ENCODE results near the gene PLCG2. TPM values are rescaled to one million over a fixed set of nuclear protein-coding genes. Genes with fewer than 3 reads are reported as not detected.

Gene PLCG2
- total and polyA plus RNA-seq, 7 donors: 1.6 to 24.8 (median 3.6) TPM

GRCh38 chr16:81896902-81897301 lies 117.8 kb downstream of the PLCG2 start:
- no peaks in the 10 kb centered on the region for H3K27me3 ChIP-seq
- no peaks in the 10 kb centered on the region for H3K9me3 ChIP-seq
- H3K4me1 ChIP-seq: no peaks in the 10 kb centered on the region
- no peak overlapping the region for H3K4me3 ChIP-seq
- DNase-seq: peak; percentile 4
- H3K36me3 ChIP-seq: no peaks in the 10 kb centered on the region
- WGBS, 2 donors: 58 to 82% methylated on average over 3 of the region's 3 CpGs
- H3K27ac ChIP-seq: no peak overlapping the region
- TF ChIP-seq POLR2AphosphoS5 (IDR thresholded peaks at IDR 0.05) (no peak), CTCF (IDR thresholded peaks at IDR 0.05) (no peak)
- intact Hi-C loops (cut with DNase I): no loop called here

GRCh38 chr16:81899601-81900000 lies 120.5 kb downstream of the PLCG2 start:
- intact Hi-C loops (cut with DNase I): no loop called here
- no peaks in the 10 kb centered on the region for H3K9me3 ChIP-seq
- H3K4me3 ChIP-seq: no peak overlapping the region
- no peak overlapping the region for H3K27ac ChIP-seq
- TF ChIP-seq POLR2A (IDR thresholded peaks at IDR 0.05) (no peak), CTCF (IDR thresholded peaks at IDR 0.05) (no peak), EP300 (IDR thresholded peaks at IDR 0.05) (no peak), POLR2AphosphoS5 (IDR thresholded peaks at IDR 0.05) (no peak)
- no peaks in the 10 kb centered on the region for H3K36me3 ChIP-seq
- DNase-seq: peak; percentile 15
- no peaks in the 10 kb centered on the region for H3K27me3 ChIP-seq
- H3K4me1 ChIP-seq: no peaks in the 10 kb centered on the region
- WGBS, 2 donors: 25 to 72% methylated on average over 6 of the region's 6 CpGs

GRCh38 chr16:81900014-81900413 lies 120.9 kb downstream of the PLCG2 start:
- no peak for DNase-seq
- 47 to 82% methylated on average over 3 of the region's 3 CpGs for WGBS, 2 donors
- Histone ChIP-seq H3K27me3 (no peaks in the 10 kb centered on the region), H3K4me3 (no peak overlapping the region), H3K4me1 (no peaks in the 10 kb centered on the region), H3K36me3 (no peaks in the 10 kb centered on the region), H3K9me3 (no peaks in the 10 kb centered on the region), H3K27ac (no peak overlapping the region)
- no peak for TF ChIP-seq CTCF (IDR thresholded peaks at IDR 0.05)
- no peak for TF ChIP-seq POLR2AphosphoS5 (IDR thresholded peaks at IDR 0.05)
- TF ChIP-seq POLR2A (IDR thresholded peaks at IDR 0.05): no peak
- TF ChIP-seq EP300 (IDR thresholded peaks at IDR 0.05): no peak
- intact Hi-C loops (cut with DNase I): no loop called here

GRCh38 chr16:81900456-81900855 lies 121.4 kb downstream of the PLCG2 start:
- H3K9me3 ChIP-seq: no peaks in the 10 kb centered on the region
- no peaks in the 10 kb centered on the region for H3K36me3 ChIP-seq
- TF ChIP-seq CTCF (IDR thresholded peaks at IDR 0.05) (no peak), POLR2A (IDR thresholded peaks at IDR 0.05) (no peak), POLR2AphosphoS5 (IDR thresholded peaks at IDR 0.05) (no peak), EP300 (IDR thresholded peaks at IDR 0.05) (no peak)
- no peak overlapping the region for H3K27ac ChIP-seq
- peak; percentile 66 for DNase-seq
- no peak overlapping the region for H3K4me3 ChIP-seq
- intact Hi-C loops (cut with DNase I): no loop called here
- WGBS, 2 donors: 83 to 95% methylated on average over 17 of the region's 17 CpGs
- no peaks in the 10 kb centered on the region for H3K27me3 ChIP-seq
- no peaks in the 10 kb centered on the region for H3K4me1 ChIP-seq

- H3K4me1 ChIP-seq: no peaks in the 10 kb centered on the region
- H3K27me3 ChIP-seq: no peaks in the 10 kb centered on the region
- H3K9me3 ChIP-seq: no peaks in the 10 kb centered on the region
- no peak overlapping the region for H3K27ac ChIP-seq
- TF ChIP-seq POLR2A (IDR thresholded peaks at IDR 0.05) (no peak), EP300 (IDR thresholded peaks at IDR 0.05) (no peak), CTCF (IDR thresholded peaks at IDR 0.05) (no peak), POLR2AphosphoS5 (IDR thresholded peaks at IDR 0.05) (no peak)
- WGBS, 2 donors: 10 to 49% methylated on average over 6 of the region's 6 CpGs
- DNase-seq: peak; percentile 59
- H3K4me3 ChIP-seq: no peak overlapping the region
- H3K36me3 ChIP-seq: no peaks in the 10 kb centered on the region
- intact Hi-C loops (cut with DNase I): no loop called here
Measured at GRCh38 chr16:81901484-81901883, 122.4 kb downstream of the PLCG2 start.
